CD4-positive, alpha-beta T cell treated with Interleukin-2 at 100 ng/mL for 4 hours (primary cell): ENCODE results near the gene MRPL55.
A peak's percentile ranks its signal among the peaks of the same experiment; 100 is the strongest.

Experiments
- DNase-seq: peaks from one replicate; pipeline ENCODE4 v3.0.0-alpha.2; 2020; ENCODE audit warnings: low spot score

MRPL55 gene

GRCh38 chr1:228147768-228148167, 38.7 kb upstream of the MRPL55 start:
- no peak for DNase-seq

GRCh38 chr1:228147151-228147693, 38.1 kb upstream of the MRPL55 start:
- DNase-seq = no peak

GRCh38 chr1:228146417-228147150, 37.5 kb upstream of the MRPL55 start:
- no peak for DNase-seq

- no peak for DNase-seq
Observed at GRCh38 chr1:228145463-228146416, 36.6 kb upstream of the MRPL55 start.

GRCh38 chr1:228144993-228145343, 35.9 kb upstream of the MRPL55 start:
- DNase-seq = no peak

GRCh38 chr1:228144193-228144992, 35.3 kb upstream of the MRPL55 start:
- DNase-seq = no peak

GRCh38 chr1:228143480-228144192, 34.5 kb upstream of the MRPL55 start:
- DNase-seq = no peak

GRCh38 chr1:228142701-228143136, 33.6 kb upstream of the MRPL55 start:
- no peak for DNase-seq

GRCh38 chr1:228142155-228142691, 33.1 kb upstream of the MRPL55 start:
- DNase-seq = no peak

GRCh38 chr1:228141226-228142044, 32.3 kb upstream of the MRPL55 start:
- peak; percentile 22 for DNase-seq

GRCh38 chr1:228140724-228141225, 31.7 kb upstream of the MRPL55 start:
- no peak for DNase-seq

GRCh38 chr1:228139931-228140723, 31.0 kb upstream of the MRPL55 start, which contains the start of gene GUK1:
TSS of gene GUK1 (plus strand) at chr1:228140279. CDS start at chr1:228140303, 24 bp downstream.
- DNase-seq = peak; percentile 100

- DNase-seq = no peak
Observed at GRCh38 chr1:228139406-228139930, 30.4 kb upstream of the MRPL55 start.

GRCh38 chr1:228136901-228137300, 27.8 kb upstream of the MRPL55 start:
- DNase-seq = peak; percentile 10

- DNase-seq = no peak
Observed at GRCh38 chr1:228134591-228134990, 25.5 kb upstream of the MRPL55 start.

- no peak for DNase-seq
Observed at GRCh38 chr1:228131766-228132165, 22.7 kb upstream of the MRPL55 start.

- no peak for DNase-seq
Observed at GRCh38 chr1:228125185-228125584, 16.1 kb upstream of the MRPL55 start.

- no peak for DNase-seq
Observed at GRCh38 chr1:228123505-228123904, 14.4 kb upstream of the MRPL55 start.
